HepG2 (cell line): Measurements from ENCODE around the gene FANCG. TPM values are rescaled to one million over a fixed set of nuclear protein-coding genes. Genes with fewer than 3 reads are reported as not detected.
A peak's percentile ranks its signal among the peaks of the same experiment; 100 is the strongest.

Experiments
- CBX2 ChIP-seq, 2 experiments: fragments of 200-600 bp in 1 of 2; sonication (generic); formaldehyde crosslinking in 1 of 2; IDR thresholded peaks; 2 replicates each; pipeline versions ENCODE4 v1.7.0 to v1.8.1; 2018 to 2022; ENCODE audit warnings: low read depth in 2 of 2, low read length in 1 of 2, mild to moderate bottlenecking in 1 of 2, missing genetic modification reagents in 1 of 2
- GPN1 ChIP-seq: sonication (generic); formaldehyde crosslinking; IDR thresholded peaks from 2 replicates; pipeline ENCODE4 v1.5.1; 2020; ENCODE audit warnings: missing genetic modification reagents, borderline replicate concordance
- MLLT10 ChIP-seq: sonication (generic); formaldehyde crosslinking; IDR thresholded peaks from 2 replicates; pipeline ENCODE4 v1.4.0; 2020; ENCODE audit warnings: missing genetic modification reagents
- PCBP1 ChIP-seq: fragments of 200-400 bp; formaldehyde crosslinking; IDR thresholded peaks from 2 replicates; pipeline ENCODE4 v1.6.1; 2017; ENCODE audit warnings: mild to moderate bottlenecking, low read depth, low read length, borderline replicate concordance
- PHF20 ChIP-seq: sonication (generic); formaldehyde crosslinking; IDR thresholded peaks from 2 replicates; pipeline ENCODE4 v1.5.0; 2020; ENCODE audit warnings: mild to moderate bottlenecking, missing genetic modification reagents
- RELA ChIP-seq: sonication (generic); formaldehyde crosslinking; IDR thresholded peaks from 2 replicates; pipeline ENCODE4 v1.4.0; 2020; ENCODE audit warnings: missing genetic modification reagents
- SCMH1 ChIP-seq: sonication (generic); formaldehyde crosslinking; IDR thresholded peaks from 2 replicates; pipeline ENCODE4 v1.9.0; 2021; ENCODE audit warnings: missing genetic modification reagents, mild to moderate bottlenecking, borderline replicate concordance
- SUZ12 ChIP-seq: fragments of 150-350 bp; IDR thresholded peaks from 2 replicates; pipeline ENCODE4 v1.6.1; 2014; ENCODE audit warnings: low read depth, low read length
- TBP ChIP-seq: sonication (generic); formaldehyde crosslinking; IDR thresholded peaks from 2 replicates; pipeline ENCODE4 v1.5.0; 2020; ENCODE audit warnings: missing genetic modification reagents
- TIGD3 ChIP-seq: sonication (generic); formaldehyde crosslinking; IDR thresholded peaks from 2 replicates; pipeline ENCODE4 v1.5.1; 2020; ENCODE audit warnings: mild to moderate bottlenecking, missing genetic modification reagents, borderline replicate concordance
- ZBTB3 ChIP-seq: sonication (generic); formaldehyde crosslinking; IDR thresholded peaks from 2 replicates; pipeline ENCODE4 v1.4.0; 2020; ENCODE audit warnings: low read depth, mild to moderate bottlenecking, moderate library complexity, missing genetic modification reagents, borderline replicate concordance
- ZNF292 ChIP-seq: sonication (generic); formaldehyde crosslinking; IDR thresholded peaks from 2 replicates; pipeline ENCODE4 v1.8.1; 2022; ENCODE audit warnings: mild to moderate bottlenecking, low read depth, missing genetic modification reagents, borderline replicate concordance
- ZNF318 ChIP-seq: sonication (generic); formaldehyde crosslinking; IDR thresholded peaks from 2 replicates; pipeline ENCODE4 v1.4.0; 2020; ENCODE audit warnings: mild to moderate bottlenecking, missing genetic modification reagents
- ZNF354B ChIP-seq: sonication (generic); formaldehyde crosslinking; IDR thresholded peaks from 2 replicates; pipeline ENCODE4 v1.8.0; 2022; ENCODE audit warnings: mild to moderate bottlenecking, missing genetic modification reagents
- ZNF451 ChIP-seq: sonication (generic); formaldehyde crosslinking; IDR thresholded peaks from 2 replicates; pipeline ENCODE4 v1.5.0; 2020; ENCODE audit warnings: mild to moderate bottlenecking, missing genetic modification reagents
- ZNF589 ChIP-seq: sonication (generic); formaldehyde crosslinking; conservative IDR thresholded peaks from 2 replicates; pipeline ENCODE4 v1.8.0; 2022; ENCODE audit warnings: mild to moderate bottlenecking, moderate library complexity, missing genetic modification reagents
- ZNF644 ChIP-seq: IDR thresholded peaks from 2 replicates; pipeline ENCODE4 v1.6.1; 2016; ENCODE audit warnings: low read depth
- ZNF775 ChIP-seq: sonication (generic); formaldehyde crosslinking; IDR thresholded peaks from 2 replicates; pipeline ENCODE4 v1.4.0; 2020; ENCODE audit warnings: missing genetic modification reagents, mild to moderate bottlenecking, moderate library complexity, borderline replicate concordance
- ZNF782 ChIP-seq: sonication (generic); formaldehyde crosslinking; IDR thresholded peaks from 2 replicates; pipeline ENCODE4 v1.4.0; 2020; ENCODE audit warnings: missing genetic modification reagents, mild to moderate bottlenecking, borderline replicate concordance
- ZSCAN12 ChIP-seq: sonication (generic); formaldehyde crosslinking; IDR thresholded peaks from 2 replicates; pipeline ENCODE4 v1.9.0; 2021; ENCODE audit warnings: mild to moderate bottlenecking, missing genetic modification reagents
- polyA plus RNA-seq, 8 experiments: library from polyadenylated mRNA; depleted of rRNA in 3 of 8; stranded (reverse) in 7 of 8; unstranded in 1 of 8; fragments of >200 nt; fragmentation: Illumina TruSeq in 4 of 8; extraction: Trizol in 4 of 8; gene quantifications; 2 replicates each; pipeline versions ENCODE4 v1.2.1 to v1.2.3, GENCODE V29; 2011 to 2016; ENCODE audit warnings: low read depth in 4 of 8, missing spikeins in 1 of 8, mixed read lengths in 1 of 8; ENCODE audit not compliant: insufficient read depth in 1 of 8
- total RNA-seq, 5 experiments: library from RNA; depleted of rRNA; stranded (reverse); fragments of >200 nt; fragmentation: Illumina TruSeq; extraction: Trizol; gene quantifications; 2 replicates each; pipeline ENCODE4 v1.2.3, GENCODE V29; 2016; ENCODE audit warnings: low read depth in 1 of 5

FANCG gene
- total and polyA plus RNA-seq, 2 of the 13 experiments (the other 11 are each of a cell fraction or from before 2014, with no cell fraction given): 14.4 to 45.1 TPM

- no peak for TF ChIP-seq ZNF318 (CRISPR knock-in tag)
- no peak for TF ChIP-seq ZNF644 (CRISPR knock-in tag)
- TF ChIP-seq ZNF292 (CRISPR knock-in tag): no peak
- no peak for TF ChIP-seq SUZ12
- TF ChIP-seq GPN1 (CRISPR knock-in tag): peak; percentile 67; the same call in 1 of the 2 replicates
- TF ChIP-seq ZSCAN12 (CRISPR knock-in tag): peak; percentile 88; the same call in 1 of the 2 replicates
- TF ChIP-seq ZNF354B: peak; percentile 83; the same call in 1 of the 2 replicates
- no peak for TF ChIP-seq TBP (CRISPR knock-in tag)
- TF ChIP-seq RELA (CRISPR knock-in tag): no peak
- no peak for TF ChIP-seq CBX2 (IDR thresholded peaks at IDR 0.05; ENCODE audit: low read depth, low read length)
- TF ChIP-seq CBX2 (CRISPR knock-in tag; IDR thresholded peaks at IDR 0.05; ENCODE audit: low read depth): no peak
- TF ChIP-seq ZNF775: no peak
- TF ChIP-seq SCMH1 (CRISPR knock-in tag): no peak
- TF ChIP-seq TIGD3 (CRISPR knock-in tag): no peak
- peak; percentile 75; the same call in 1 of the 2 replicates for TF ChIP-seq ZBTB3 (CRISPR knock-in tag)
- TF ChIP-seq ZNF589 (CRISPR knock-in tag): no peak
- TF ChIP-seq ZNF782 (CRISPR knock-in tag): peak; percentile 88; the same call in 1 of the 2 replicates
- 0 out of 2 replicates have a peak, but pooled peaks have one; percentile 3 for TF ChIP-seq ZNF451 (CRISPR knock-in tag)
- TF ChIP-seq PCBP1: 0 out of 2 replicates have a peak, but pooled peaks have one; percentile 13
- no peak for TF ChIP-seq MLLT10 (CRISPR knock-in tag)
- peak; percentile 60 for TF ChIP-seq PHF20 (CRISPR knock-in tag)
Measured at GRCh38 chr9:35071814-35072460, 7.8 kb downstream of the FANCG start (continued).
